ENCODE measurements around the gene SCGB1C1.

The SCGB1C1 gene

DNA sequence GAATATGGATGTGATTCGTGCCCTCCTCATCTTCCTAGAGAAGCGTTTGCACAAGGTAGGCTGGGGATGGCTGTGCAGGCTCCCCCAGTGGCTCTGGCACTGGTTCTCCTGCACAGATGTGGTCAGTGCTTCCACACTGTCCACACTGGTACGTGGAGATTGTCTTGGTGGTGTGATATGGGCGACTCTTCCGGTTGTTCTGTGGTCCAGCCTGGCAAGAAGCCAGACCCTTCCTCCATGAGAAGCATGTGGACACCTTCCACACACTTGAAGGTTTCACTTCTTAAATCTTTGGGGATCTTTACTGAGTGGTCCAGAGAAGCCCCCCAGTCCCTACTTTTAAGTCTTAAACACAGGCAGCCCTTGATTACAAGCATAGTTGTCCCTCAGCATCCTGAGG is 18.4 kb downstream of the SCGB1C1 start:
- no peak overlapping the region for H3K18ac ChIP-seq (ENCODE audit: low read length)
- H2BK12ac ChIP-seq (ENCODE audit: low read length) = no peak overlapping the region
- peaks cover 24% of the 10 kb centered on the region for H3K79me1 ChIP-seq (ENCODE audit: low read length)
- H3K36me3 ChIP-seq (ENCODE audit: control insufficient read depth in 1 of 2, insufficient read depth in 2 of 2, low read length in 2 of 2) = peaks cover 63 to 65% of the 10 kb centered on the region in 2 experiments
- H4K91ac ChIP-seq (ENCODE audit: low read depth, low read length) = no peak overlapping the region
- no peak overlapping the region for H2BK120ac ChIP-seq (ENCODE audit: insufficient read depth, low read length, poor library complexity)
- H3K4ac ChIP-seq (ENCODE audit: low read depth, low read length) = no peak overlapping the region
- H3K14ac ChIP-seq (ENCODE audit: low read length) = no peak overlapping the region
- no peak overlapping the region for H2AFZ ChIP-seq (ENCODE audit: insufficient read depth, low read length, poor library complexity)
- WGBS (ENCODE audit: extremely low coverage, insufficient coverage, insufficient read length) = no CpG with 5 or more reads among the region's 5 CpGs
- H3K9ac ChIP-seq (ENCODE audit: low read length) = no peak overlapping the region
- H3K27me3 ChIP-seq (ENCODE audit: insufficient read depth, low read length) = no peaks in the 10 kb centered on the region
- no peak overlapping the region for H4K8ac ChIP-seq (ENCODE audit: low read depth, low read length)
- H3K4me1 ChIP-seq (ENCODE audit: control insufficient read depth in 1 of 2, insufficient read depth in 2 of 2, low read length in 2 of 2) = peaks cover 16 to 26% of the 10 kb centered on the region in 2 experiments
- H3K27ac ChIP-seq (ENCODE audit: low read depth, low read length) = no peak overlapping the region
- no peak overlapping the region for H3K4me2 ChIP-seq (ENCODE audit: low read length)
- H3K9me3 ChIP-seq (ENCODE audit: insufficient read depth, low read depth, low read length) = no peaks in the 10 kb centered on the region
- H2AK5ac ChIP-seq (ENCODE audit: low read length) = no peak overlapping the region
- no peak overlapping the region for H4K12ac ChIP-seq (ENCODE audit: low read depth, low read length)
- no peak overlapping the region for H3K23ac ChIP-seq (ENCODE audit: low read length)
- peaks cover 34% of the 10 kb centered on the region for H3K79me2 ChIP-seq (ENCODE audit: control insufficient read depth, insufficient read depth, low read length, poor library complexity)
- no peak overlapping the region for H3K4me3 ChIP-seq (ENCODE audit: low read depth, low read length)
- H2BK5ac ChIP-seq (ENCODE audit: low read depth, low read length, poor library complexity) = no peak overlapping the region
- DNase-seq = no peak

DNA sequence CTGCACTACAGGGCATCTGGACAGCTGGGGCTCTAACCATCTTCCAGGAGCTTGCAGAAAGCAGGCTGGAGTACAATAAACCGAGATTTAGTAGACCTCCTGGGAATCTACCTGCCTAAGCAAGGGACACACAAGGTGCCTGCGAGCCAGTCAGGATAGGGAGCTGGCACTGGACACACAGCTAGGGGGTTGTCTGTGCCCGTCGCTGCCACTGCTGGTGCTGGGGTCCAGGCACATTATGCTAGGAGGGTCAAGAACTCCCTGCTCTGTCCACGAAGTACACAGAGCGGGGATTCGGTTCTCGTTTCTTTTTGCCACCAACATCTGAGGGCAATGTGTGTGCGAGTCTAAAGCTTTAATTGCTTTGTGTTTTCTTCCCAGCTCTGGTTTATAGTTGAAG is 18.9 kb downstream of the SCGB1C1 start:
- Histone ChIP-seq H3K9ac (ENCODE audit: low read length) (no peak overlapping the region), H2AFZ (ENCODE audit: insufficient read depth, low read length, poor library complexity) (no peak overlapping the region), H4K8ac (ENCODE audit: low read depth, low read length) (no peak overlapping the region), H4K12ac (ENCODE audit: low read depth, low read length) (no peak overlapping the region), H4K91ac (ENCODE audit: low read depth, low read length) (no peak overlapping the region), H3K23ac (ENCODE audit: low read length) (no peak overlapping the region), H3K79me1 (ENCODE audit: low read length) (peaks cover 23% of the 10 kb centered on the region), H3K4me2 (ENCODE audit: low read length) (no peak overlapping the region), H3K79me2 (ENCODE audit: control insufficient read depth, insufficient read depth, low read length, poor library complexity) (peaks cover 29% of the 10 kb centered on the region), H3K4ac (ENCODE audit: low read depth, low read length) (no peak overlapping the region), H3K4me1 (ENCODE audit: control insufficient read depth in 1 of 2, insufficient read depth in 2 of 2, low read length in 2 of 2) (peaks cover 15 to 23% of the 10 kb centered on the region in 2 experiments), H2BK120ac (ENCODE audit: insufficient read depth, low read length, poor library complexity) (no peak overlapping the region), H3K14ac (ENCODE audit: low read length) (no peak overlapping the region), H3K27me3 (ENCODE audit: insufficient read depth, low read length) (no peaks in the 10 kb centered on the region), H3K4me3 (ENCODE audit: low read depth, low read length) (no peak overlapping the region), H2BK12ac (ENCODE audit: low read length) (no peak overlapping the region), H3K27ac (ENCODE audit: low read depth, low read length) (no peak overlapping the region), H3K36me3 (ENCODE audit: control insufficient read depth in 1 of 2, insufficient read depth in 2 of 2, low read length in 2 of 2) (peaks cover 65 to 69% of the 10 kb centered on the region in 2 experiments), H2AK5ac (ENCODE audit: low read length) (no peak overlapping the region), H3K9me3 (ENCODE audit: insufficient read depth, low read depth, low read length) (no peaks in the 10 kb centered on the region), H2BK5ac (ENCODE audit: low read depth, low read length, poor library complexity) (no peak overlapping the region), H3K18ac (ENCODE audit: low read length) (no peak overlapping the region)
- no CpG with 5 or more reads among the region's 9 CpGs for WGBS (ENCODE audit: extremely low coverage, insufficient coverage, insufficient read length)
- no peak for DNase-seq

DNA sequence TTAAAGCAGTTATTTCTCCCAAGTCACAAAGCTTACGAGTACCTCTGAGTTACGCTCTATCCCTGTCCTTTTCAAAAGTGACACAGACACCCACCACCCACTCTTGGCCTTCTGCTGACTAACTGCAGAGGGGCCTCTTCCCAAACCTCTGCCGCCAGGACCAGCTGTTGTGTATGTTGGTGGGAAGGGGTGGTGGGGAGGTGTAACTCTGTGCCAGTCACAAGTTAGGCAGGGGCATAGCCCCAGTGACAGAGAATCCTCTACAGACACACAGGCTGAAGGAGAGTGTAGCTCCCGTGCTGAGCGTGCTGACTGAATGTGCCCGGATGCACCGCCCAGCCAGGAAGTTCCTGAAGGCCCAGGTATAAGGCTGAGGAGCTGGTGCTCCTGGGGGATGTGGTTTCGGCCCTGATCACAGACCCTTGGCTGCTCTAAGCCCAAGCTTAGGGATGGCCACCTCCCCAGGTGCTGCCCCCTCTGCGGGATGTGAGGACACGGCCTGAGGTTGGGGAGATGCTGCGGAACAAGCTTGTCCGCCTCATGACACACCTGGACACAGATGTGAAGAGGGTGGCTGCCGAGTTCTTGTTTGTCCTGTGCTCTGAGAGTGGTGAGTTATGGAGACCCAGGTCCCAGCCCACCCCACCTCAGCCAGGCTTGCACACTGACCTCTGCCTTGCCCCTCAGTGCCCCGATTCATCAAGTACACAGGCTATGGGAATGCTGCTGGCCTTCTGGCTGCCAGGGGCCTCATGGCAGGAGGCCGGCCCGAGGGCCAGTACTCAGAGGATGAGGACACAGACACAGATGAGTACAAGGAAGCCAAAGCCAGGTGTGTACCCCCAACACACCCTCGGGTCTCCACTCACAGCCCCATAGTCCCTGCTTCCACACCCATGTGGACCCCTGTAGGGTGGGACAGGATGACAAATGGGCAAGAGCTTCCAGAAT is 19.5 kb downstream of the SCGB1C1 start:
- H3K36me3 ChIP-seq (ENCODE audit: control insufficient read depth in 1 of 2, insufficient read depth in 2 of 2, low read length in 2 of 2) = peaks cover 65 to 69% of the 10 kb centered on the region in 2 experiments
- no peak overlapping the region for H2AK5ac ChIP-seq (ENCODE audit: low read length)
- no peak overlapping the region for H4K12ac ChIP-seq (ENCODE audit: low read depth, low read length)
- no peak overlapping the region for H3K23ac ChIP-seq (ENCODE audit: low read length)
- H3K4ac ChIP-seq (ENCODE audit: low read depth, low read length) = no peak overlapping the region
- no peak overlapping the region for H3K14ac ChIP-seq (ENCODE audit: low read length)
- H4K91ac ChIP-seq (ENCODE audit: low read depth, low read length) = no peak overlapping the region
- DNase-seq = no peak
- H3K79me1 ChIP-seq (ENCODE audit: low read length) = peaks cover 18% of the 10 kb centered on the region
- H2BK120ac ChIP-seq (ENCODE audit: insufficient read depth, low read length, poor library complexity) = no peak overlapping the region
- no peak overlapping the region for H3K4me3 ChIP-seq (ENCODE audit: low read depth, low read length)
- peaks cover 25% of the 10 kb centered on the region for H3K79me2 ChIP-seq (ENCODE audit: control insufficient read depth, insufficient read depth, low read length, poor library complexity)
- no peaks in the 10 kb centered on the region for H3K9me3 ChIP-seq (ENCODE audit: insufficient read depth, low read depth, low read length)
- no peak overlapping the region for H2AFZ ChIP-seq (ENCODE audit: insufficient read depth, low read length, poor library complexity)
- H4K8ac ChIP-seq (ENCODE audit: low read depth, low read length) = no peak overlapping the region
- H3K4me2 ChIP-seq (ENCODE audit: low read length) = no peak overlapping the region
- no peak overlapping the region for H2BK5ac ChIP-seq (ENCODE audit: low read depth, low read length, poor library complexity)
- H2BK12ac ChIP-seq (ENCODE audit: low read length) = no peak overlapping the region
- H3K27ac ChIP-seq (ENCODE audit: low read depth, low read length) = no peak overlapping the region
- peaks cover 15 to 23% of the 10 kb centered on the region in 2 experiments for H3K4me1 ChIP-seq (ENCODE audit: control insufficient read depth in 1 of 2, insufficient read depth in 2 of 2, low read length in 2 of 2)
- H3K18ac ChIP-seq (ENCODE audit: low read length) = no peak overlapping the region
- H3K9ac ChIP-seq (ENCODE audit: low read length) = no peak overlapping the region
- WGBS (ENCODE audit: extremely low coverage, insufficient coverage, insufficient read length) = no CpG with 5 or more reads among the region's 17 CpGs
- H3K27me3 ChIP-seq (ENCODE audit: insufficient read depth, low read length) = no peaks in the 10 kb centered on the region

DNA sequence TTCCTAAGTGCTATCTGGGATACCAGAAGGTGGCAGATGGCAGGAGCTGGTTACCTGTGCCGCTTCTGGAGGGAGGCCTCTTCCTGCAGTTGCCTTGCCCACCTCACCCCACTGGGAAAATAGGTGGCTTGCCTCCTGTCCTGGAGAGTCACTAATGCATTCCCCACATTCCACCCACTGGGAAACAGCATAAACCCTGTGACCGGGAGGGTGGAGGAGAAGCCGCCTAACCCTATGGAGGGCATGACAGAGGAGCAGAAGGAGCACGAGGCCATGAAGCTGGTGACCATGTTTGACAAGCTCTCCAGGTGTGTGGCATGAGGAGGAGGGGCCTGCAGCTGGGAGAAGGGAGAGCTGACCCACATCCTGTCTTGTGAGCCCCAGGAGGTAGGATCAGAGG is 20.2 kb downstream of the SCGB1C1 start:
- peaks cover 18% of the 10 kb centered on the region for H3K79me2 ChIP-seq (ENCODE audit: control insufficient read depth, insufficient read depth, low read length, poor library complexity)
- WGBS (ENCODE audit: extremely low coverage, insufficient coverage, insufficient read length) = no CpG with 5 or more reads among the region's 4 CpGs

More for the DNA sequence above, 20.2 kb downstream of the SCGB1C1 start:
- H3K9ac ChIP-seq (ENCODE audit: low read length) = no peak overlapping the region
- no peaks in the 10 kb centered on the region for H3K27me3 ChIP-seq (ENCODE audit: insufficient read depth, low read length)
- H3K4me1 ChIP-seq (ENCODE audit: control insufficient read depth in 1 of 2, insufficient read depth in 2 of 2, low read length in 2 of 2) = peaks cover 15 to 23% of the 10 kb centered on the region in 2 experiments
- no peak overlapping the region for H2BK12ac ChIP-seq (ENCODE audit: low read length)
- H2AK5ac ChIP-seq (ENCODE audit: low read length) = no peak overlapping the region
- H3K79me1 ChIP-seq (ENCODE audit: low read length) = peaks cover 11% of the 10 kb centered on the region
- no peak overlapping the region for H3K4me2 ChIP-seq (ENCODE audit: low read length)
- no peak overlapping the region for H3K23ac ChIP-seq (ENCODE audit: low read length)
- no peak overlapping the region for H4K91ac ChIP-seq (ENCODE audit: low read depth, low read length)
- no peak overlapping the region for H2BK120ac ChIP-seq (ENCODE audit: insufficient read depth, low read length, poor library complexity)
- peak; percentile 39 to 46 for DNase-seq
- no peak overlapping the region for H4K8ac ChIP-seq (ENCODE audit: low read depth, low read length)
- no peak overlapping the region for H3K14ac ChIP-seq (ENCODE audit: low read length)
- no peak overlapping the region for H3K4ac ChIP-seq (ENCODE audit: low read depth, low read length)
- no peak overlapping the region for H2BK5ac ChIP-seq (ENCODE audit: low read depth, low read length, poor library complexity)
- no peak overlapping the region for H3K18ac ChIP-seq (ENCODE audit: low read length)
- H3K4me3 ChIP-seq (ENCODE audit: low read depth, low read length) = no peak overlapping the region
- H2AFZ ChIP-seq (ENCODE audit: insufficient read depth, low read length, poor library complexity) = no peak overlapping the region
- no peak overlapping the region for H3K27ac ChIP-seq (ENCODE audit: low read depth, low read length)
- peaks cover 66 to 71% of the 10 kb centered on the region in 2 experiments for H3K36me3 ChIP-seq (ENCODE audit: control insufficient read depth in 1 of 2, insufficient read depth in 2 of 2, low read length in 2 of 2)
- H3K9me3 ChIP-seq (ENCODE audit: insufficient read depth, low read depth, low read length) = no peaks in the 10 kb centered on the region
- H4K12ac ChIP-seq (ENCODE audit: low read depth, low read length) = no peak overlapping the region
